ENCODE results near the gene CACNG1. TPM values are rescaled to one million over a fixed set of nuclear protein-coding genes. Genes with fewer than 3 reads are reported as not detected.

The CACNG1 gene
- polyA plus RNA-seq, 4 donors, result 0.66 TPM; not detected in 3

GRCh38 chr17:67056746-67057490 lies 12.6 kb downstream of the CACNG1 start:
- WGBS, 3 donors, result 59 to 84% (median 59%) methylated on average over 18 of the region's 18 CpGs
- Histone ChIP-seq H3K9me3 (ENCODE audit: control insufficient read depth in 2 of 2, insufficient read depth in 1 of 2, low read depth in 1 of 2, low read length in 1 of 2) (peaks cover 0 to 4% of the 10 kb centered on the region in 2 donors), H3K36me3 (ENCODE audit: control insufficient read depth in 3 of 3, insufficient read depth in 2 of 3, low read depth in 1 of 3, low read length in 3 of 3) (no peaks in the 10 kb centered on the region), H3K4me3 (ENCODE audit: low read depth in 1 of 3, low read length in 3 of 3) (no peak overlapping the region), H3K27me3 (ENCODE audit: control insufficient read depth in 3 of 3, insufficient read depth in 3 of 3, low read length in 3 of 3) (no peaks in the 10 kb centered on the region), H3K4me1 (ENCODE audit: control insufficient read depth in 3 of 3, insufficient read depth in 2 of 3, low read depth in 1 of 3, low read length in 2 of 3) (peaks cover 0 to 4% (median 0%) of the 10 kb centered on the region in 3 donors), H3K27ac (ENCODE audit: low read depth in 1 of 3, low read length in 2 of 3) (no peak overlapping the region)
- no peak for FAIRE-seq
- no peak for DNase-seq

- DNase-seq (no peak), FAIRE-seq (no peak)
- Histone ChIP-seq H3K4me1 (ENCODE audit: control insufficient read depth in 3 of 3, insufficient read depth in 2 of 3, low read depth in 1 of 3, low read length in 2 of 3) (peaks cover 0 to 4% (median 0%) of the 10 kb centered on the region in 3 donors), H3K4me3 (ENCODE audit: low read depth in 1 of 3, low read length in 3 of 3) (no peak overlapping the region), H3K27me3 (ENCODE audit: control insufficient read depth in 3 of 3, insufficient read depth in 3 of 3, low read length in 3 of 3) (no peaks in the 10 kb centered on the region), H3K9me3 (ENCODE audit: control insufficient read depth in 2 of 2, insufficient read depth in 1 of 2, low read depth in 1 of 2, low read length in 1 of 2) (peaks cover 0 to 4% of the 10 kb centered on the region in 2 donors), H3K36me3 (ENCODE audit: control insufficient read depth in 3 of 3, insufficient read depth in 2 of 3, low read depth in 1 of 3, low read length in 3 of 3) (no peaks in the 10 kb centered on the region), H3K27ac (ENCODE audit: low read depth in 1 of 3, low read length in 2 of 3) (no peak overlapping the region)
- WGBS, 3 donors, result 96 to 99% (median 98%) methylated on average over 8 of the region's 8 CpGs
Observed at GRCh38 chr17:67058036-67058435, 13.7 kb downstream of the CACNG1 start.

GRCh38 chr17:67059372-67059771 lies 15.0 kb downstream of the CACNG1 start:
- no peaks in the 10 kb centered on the region for H3K27me3 ChIP-seq (ENCODE audit: control insufficient read depth in 3 of 3, insufficient read depth in 3 of 3, low read length in 3 of 3)
- no peaks in the 10 kb centered on the region for H3K36me3 ChIP-seq (ENCODE audit: control insufficient read depth in 3 of 3, insufficient read depth in 2 of 3, low read depth in 1 of 3, low read length in 3 of 3)
- peaks cover 0 to 4% (median 0%) of the 10 kb centered on the region in 3 donors for H3K4me1 ChIP-seq (ENCODE audit: control insufficient read depth in 3 of 3, insufficient read depth in 2 of 3, low read depth in 1 of 3, low read length in 2 of 3)
- peaks cover 0 to 4% of the 10 kb centered on the region in 2 donors for H3K9me3 ChIP-seq (ENCODE audit: control insufficient read depth in 2 of 2, insufficient read depth in 1 of 2, low read depth in 1 of 2, low read length in 1 of 2)
- FAIRE-seq, result no peak
- no peak for DNase-seq
- no peak overlapping the region for H3K27ac ChIP-seq (ENCODE audit: low read depth in 1 of 3, low read length in 2 of 3)
- no peak overlapping the region for H3K4me3 ChIP-seq (ENCODE audit: low read depth in 1 of 3, low read length in 3 of 3)
- 79 to 90% (median 88%) methylated on average over 6 of the region's 6 CpGs for WGBS, 3 donors

- H3K27ac ChIP-seq (ENCODE audit: low read depth in 1 of 3, low read length in 2 of 3), result no peak overlapping the region
- WGBS, 3 donors, result 78 to 98% (median 96%) methylated on average over 6 of the region's 6 CpGs
- H3K4me1 ChIP-seq (ENCODE audit: control insufficient read depth in 3 of 3, insufficient read depth in 2 of 3, low read depth in 1 of 3, low read length in 2 of 3), result no peaks in the 10 kb centered on the region
- peaks cover 0 to 4% of the 10 kb centered on the region in 2 donors for H3K9me3 ChIP-seq (ENCODE audit: control insufficient read depth in 2 of 2, insufficient read depth in 1 of 2, low read depth in 1 of 2, low read length in 1 of 2)
- no peak overlapping the region for H3K4me3 ChIP-seq (ENCODE audit: low read depth in 1 of 3, low read length in 3 of 3)
- DNase-seq (no peak), FAIRE-seq (no peak)
- no peaks in the 10 kb centered on the region for H3K27me3 ChIP-seq (ENCODE audit: control insufficient read depth in 3 of 3, insufficient read depth in 3 of 3, low read length in 3 of 3)
- no peaks in the 10 kb centered on the region for H3K36me3 ChIP-seq (ENCODE audit: control insufficient read depth in 3 of 3, insufficient read depth in 2 of 3, low read depth in 1 of 3, low read length in 3 of 3)
Observed at GRCh38 chr17:67063141-67063540, 18.8 kb downstream of the CACNG1 start.

- H3K27me3 ChIP-seq (ENCODE audit: control insufficient read depth in 3 of 3, insufficient read depth in 3 of 3, low read length in 3 of 3), result no peaks in the 10 kb centered on the region
- H3K4me1 ChIP-seq (ENCODE audit: control insufficient read depth in 3 of 3, insufficient read depth in 2 of 3, low read depth in 1 of 3, low read length in 2 of 3), result no peaks in the 10 kb centered on the region
- H3K27ac ChIP-seq (ENCODE audit: low read depth in 1 of 3, low read length in 2 of 3), result no peak overlapping the region
- H3K4me3 ChIP-seq (ENCODE audit: low read depth in 1 of 3, low read length in 3 of 3), result no peak overlapping the region
- H3K36me3 ChIP-seq (ENCODE audit: control insufficient read depth in 3 of 3, insufficient read depth in 2 of 3, low read depth in 1 of 3, low read length in 3 of 3), result no peaks in the 10 kb centered on the region
- no peak for FAIRE-seq
- no peak for DNase-seq
- H3K9me3 ChIP-seq (ENCODE audit: control insufficient read depth in 2 of 2, insufficient read depth in 1 of 2, low read depth in 1 of 2, low read length in 1 of 2), result no peaks in the 10 kb centered on the region
- WGBS, 3 donors, result 35 to 49% (median 37%) methylated on average over 2 of the region's 2 CpGs
Observed at GRCh38 chr17:67066717-67067116, 22.4 kb downstream of the CACNG1 start.

- 91 to 95% (median 93%) methylated on average over 13 of the region's 13 CpGs for WGBS, 3 donors
- DNase-seq, result no peak
- peaks cover 0 to 4% (median 0%) of the 10 kb centered on the region in 3 donors for H3K36me3 ChIP-seq (ENCODE audit: control insufficient read depth in 3 of 3, insufficient read depth in 2 of 3, low read depth in 1 of 3, low read length in 3 of 3)
- no peaks in the 10 kb centered on the region for H3K4me1 ChIP-seq (ENCODE audit: control insufficient read depth in 3 of 3, insufficient read depth in 2 of 3, low read depth in 1 of 3, low read length in 2 of 3)
- H3K27me3 ChIP-seq (ENCODE audit: control insufficient read depth in 3 of 3, insufficient read depth in 3 of 3, low read length in 3 of 3), result no peaks in the 10 kb centered on the region
- H3K27ac ChIP-seq (ENCODE audit: low read depth in 1 of 3, low read length in 2 of 3), result no peak overlapping the region
- H3K4me3 ChIP-seq (ENCODE audit: low read depth in 1 of 3, low read length in 3 of 3), result no peak overlapping the region
- no peaks in the 10 kb centered on the region for H3K9me3 ChIP-seq (ENCODE audit: control insufficient read depth in 2 of 2, insufficient read depth in 1 of 2, low read depth in 1 of 2, low read length in 1 of 2)
- FAIRE-seq, result no peak
Observed at GRCh38 chr17:67067571-67068482, 23.5 kb downstream of the CACNG1 start.

GRCh38 chr17:67068999-67069398 lies 24.6 kb downstream of the CACNG1 start:
- DNase-seq (no peak), FAIRE-seq (no peak)
- peaks cover 0 to 4% (median 0%) of the 10 kb centered on the region in 3 donors for H3K36me3 ChIP-seq (ENCODE audit: control insufficient read depth in 3 of 3, insufficient read depth in 2 of 3, low read depth in 1 of 3, low read length in 3 of 3)
- H3K4me1 ChIP-seq (ENCODE audit: control insufficient read depth in 3 of 3, insufficient read depth in 2 of 3, low read depth in 1 of 3, low read length in 2 of 3), result no peaks in the 10 kb centered on the region
- no peaks in the 10 kb centered on the region for H3K9me3 ChIP-seq (ENCODE audit: control insufficient read depth in 2 of 2, insufficient read depth in 1 of 2, low read depth in 1 of 2, low read length in 1 of 2)
- H3K4me3 ChIP-seq (ENCODE audit: low read depth in 1 of 3, low read length in 3 of 3), result no peak overlapping the region
- H3K27ac ChIP-seq (ENCODE audit: low read depth in 1 of 3, low read length in 2 of 3), result no peak overlapping the region
- H3K27me3 ChIP-seq (ENCODE audit: control insufficient read depth in 3 of 3, insufficient read depth in 3 of 3, low read length in 3 of 3), result no peaks in the 10 kb centered on the region
- 66 to 86% (median 86%) methylated on average over 3 of the region's 3 CpGs for WGBS, 3 donors

- 87 to 96% (median 94%) methylated on average over 5 of the region's 5 CpGs for WGBS, 3 donors
- FAIRE-seq (no peak), DNase-seq (no peak)
- Histone ChIP-seq H3K36me3 (ENCODE audit: control insufficient read depth in 3 of 3, insufficient read depth in 2 of 3, low read depth in 1 of 3, low read length in 3 of 3) (peaks cover 0 to 4% (median 0%) of the 10 kb centered on the region in 3 donors), H3K27ac (ENCODE audit: low read depth in 1 of 3, low read length in 2 of 3) (no peak overlapping the region), H3K9me3 (ENCODE audit: control insufficient read depth in 2 of 2, insufficient read depth in 1 of 2, low read depth in 1 of 2, low read length in 1 of 2) (no peaks in the 10 kb centered on the region), H3K4me1 (ENCODE audit: control insufficient read depth in 3 of 3, insufficient read depth in 2 of 3, low read depth in 1 of 3, low read length in 2 of 3) (no peaks in the 10 kb centered on the region), H3K27me3 (ENCODE audit: control insufficient read depth in 3 of 3, insufficient read depth in 3 of 3, low read length in 3 of 3) (no peaks in the 10 kb centered on the region), H3K4me3 (ENCODE audit: low read depth in 1 of 3, low read length in 3 of 3) (no peak overlapping the region)
Observed at GRCh38 chr17:67069603-67070136, 25.3 kb downstream of the CACNG1 start.
